Loucy (cell line): ENCODE data around the gene TPX2.
A peak's percentile ranks its signal among the peaks of the same experiment; 100 is the strongest.

Experiments used
- EZH2phosphoT487 ChIP-seq: fragments of 200-600 bp; IDR thresholded peaks from 2 replicates; pipeline ENCODE4 v1.6.1; 2018; ENCODE audit warnings: antibody characterized with exemption, mild to moderate bottlenecking, moderate library complexity, borderline replicate concordance
- TF ChIP-seq, protein P1 (sequence below): fragments of 200-600 bp; sonication (generic); conservative IDR thresholded peaks from 2 replicates; pipeline ENCODE4 v1.5.1; 2014; ENCODE audit warnings: mild to moderate bottlenecking, antibody characterized with exemption, low read length

DNA sequence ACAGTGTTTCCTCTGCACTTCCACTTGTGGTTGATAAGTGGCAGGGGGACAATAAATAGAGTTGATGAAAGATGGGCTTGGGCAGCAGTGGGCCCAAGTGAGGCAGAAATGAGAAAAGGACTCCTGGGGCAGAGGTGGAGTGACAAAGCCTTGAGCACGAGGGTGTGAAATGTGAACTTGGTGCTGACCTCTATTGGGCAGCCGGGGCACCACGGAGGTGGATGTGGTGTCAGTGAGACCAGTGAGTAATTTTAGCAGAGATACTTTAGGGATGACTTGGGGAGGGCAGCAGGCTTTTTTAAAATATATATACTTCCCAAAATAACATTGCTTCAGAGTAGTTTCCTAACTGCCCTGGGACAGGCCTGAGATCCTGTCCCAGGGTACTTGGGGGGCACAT, 49.5 kb downstream of the TPX2 start:
- TF ChIP-seq, protein P1, sequence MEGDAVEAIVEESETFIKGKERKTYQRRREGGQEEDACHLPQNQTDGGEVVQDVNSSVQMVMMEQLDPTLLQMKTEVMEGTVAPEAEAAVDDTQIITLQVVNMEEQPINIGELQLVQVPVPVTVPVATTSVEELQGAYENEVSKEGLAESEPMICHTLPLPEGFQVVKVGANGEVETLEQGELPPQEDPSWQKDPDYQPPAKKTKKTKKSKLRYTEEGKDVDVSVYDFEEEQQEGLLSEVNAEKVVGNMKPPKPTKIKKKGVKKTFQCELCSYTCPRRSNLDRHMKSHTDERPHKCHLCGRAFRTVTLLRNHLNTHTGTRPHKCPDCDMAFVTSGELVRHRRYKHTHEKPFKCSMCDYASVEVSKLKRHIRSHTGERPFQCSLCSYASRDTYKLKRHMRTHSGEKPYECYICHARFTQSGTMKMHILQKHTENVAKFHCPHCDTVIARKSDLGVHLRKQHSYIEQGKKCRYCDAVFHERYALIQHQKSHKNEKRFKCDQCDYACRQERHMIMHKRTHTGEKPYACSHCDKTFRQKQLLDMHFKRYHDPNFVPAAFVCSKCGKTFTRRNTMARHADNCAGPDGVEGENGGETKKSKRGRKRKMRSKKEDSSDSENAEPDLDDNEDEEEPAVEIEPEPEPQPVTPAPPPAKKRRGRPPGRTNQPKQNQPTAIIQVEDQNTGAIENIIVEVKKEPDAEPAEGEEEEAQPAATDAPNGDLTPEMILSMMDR, result peak; percentile 25; the same call in 1 of the 2 replicates
- TF ChIP-seq EZH2phosphoT487, result no peak
